IMR-90 (cell line): Measurements from ENCODE around the gene CTAG1B. TPM values are rescaled to one million over a fixed set of nuclear protein-coding genes. Genes with fewer than 3 reads are reported as not detected.
"Not testable (repeated sequence)": the region's sequence is repeated elsewhere in the genome, so short reads cannot be mapped to it uniquely, and the experiment has no call there.

Experiments used
- ATAC-seq: fragments of 200-7000 bp; cut with Tn5 transposase; 2 replicates; pipeline ENCODE4 v1.9.1; 2020; ENCODE audit warnings: low read depth, mild to moderate bottlenecking, moderate library complexity
- BruUV-seq: library from RNA; stranded (reverse); fragments of 400-500 nt; replicated peaks from 2 replicates; lab custom pipeline; 2021; lab: Mats Ljungman, UMichigan
- CTCF ChIA-PET: fragments of 300-600 bp; formaldehyde crosslinking; extraction: SDS; loops from one replicate; lab custom pipeline; 2021; ENCODE audit warnings: antibody characterized with exemption; lab: Yijun Ruan, JAX
- POLR2A ChIA-PET: fragments of 300-600 bp; sonication (Branson Sonifier 250); formaldehyde crosslinking; loops from one replicate; lab custom pipeline; 2022; ENCODE audit warnings: antibody characterized with exemption; ENCODE audit not compliant: unreplicated experiment; lab: Charles Lee
- DNase-seq: peaks from one replicate; pipeline ENCODE4 v3.0.0; 2013
- H2AFZ ChIP-seq: replicated peaks from 2 replicates; pipeline ENCODE3; 2013; ENCODE audit warnings: low read length, mild to moderate bottlenecking; ENCODE audit not compliant: poor library complexity
- H2AK5ac ChIP-seq: 2 replicates; pipeline ENCODE4 v1.6.1; 2013; ENCODE audit warnings: low read depth, low read length, inconsistent platforms
- H2AK9ac ChIP-seq: replicated peaks from 2 replicates; pipeline ENCODE3; 2013; ENCODE audit warnings: mild to moderate bottlenecking, low read depth, low read length, moderate library complexity; ENCODE audit not compliant: poor library complexity
- H2BK120ac ChIP-seq: 2 replicates; pipeline ENCODE4 v1.6.1; 2013; ENCODE audit warnings: low read depth, low read length, inconsistent platforms
- H2BK15ac ChIP-seq: 3 replicates; pipeline ENCODE4 v1.6.1; 2013; ENCODE audit warnings: low read depth, low read length, inconsistent platforms
- H2BK20ac ChIP-seq: 2 replicates; pipeline ENCODE4 v1.6.1; 2013; ENCODE audit warnings: low read depth, mild to moderate bottlenecking, inconsistent platforms, low read length, moderate library complexity
- H2BK5ac ChIP-seq: 2 replicates; pipeline ENCODE4 v1.6.1; 2013; ENCODE audit warnings: mild to moderate bottlenecking, low read depth, low read length, inconsistent platforms; ENCODE audit not compliant: poor library complexity, severe bottlenecking
- H3K14ac ChIP-seq: replicated peaks from 2 replicates; pipeline ENCODE4 v1.6.1; 2013; ENCODE audit warnings: low read depth, low read length, inconsistent platforms
- H3K18ac ChIP-seq: 2 replicates; pipeline ENCODE4 v1.6.1; 2013; ENCODE audit warnings: low read depth, low read length, control low read depth
- H3K23ac ChIP-seq: 2 replicates; pipeline ENCODE4 v1.6.1; 2013; ENCODE audit warnings: low read depth, low read length, inconsistent platforms
- H3K27ac ChIP-seq: 2 replicates; pipeline ENCODE4 v1.5.1; 2013; ENCODE audit warnings: mild to moderate bottlenecking, control low read depth, low read length; ENCODE audit not compliant: insufficient read depth
- H3K27me3 ChIP-seq: 2 replicates; pipeline ENCODE4 v1.6.1; 2013; ENCODE audit warnings: low read length; ENCODE audit not compliant: control insufficient read depth, insufficient read depth
- H3K36me3 ChIP-seq: 2 replicates; pipeline ENCODE4 v1.6.1; 2013; ENCODE audit warnings: low read length, mixed read lengths; ENCODE audit not compliant: control insufficient read depth, insufficient read depth
- H3K4ac ChIP-seq: 2 replicates; pipeline ENCODE4 v1.6.1; 2013; ENCODE audit warnings: low read depth, low read length, inconsistent platforms
- H3K4me1 ChIP-seq: 2 replicates; pipeline ENCODE4 v1.6.1; 2013; ENCODE audit warnings: low read length, mixed read lengths; ENCODE audit not compliant: control insufficient read depth, insufficient read depth
- H3K4me2 ChIP-seq: 2 replicates; pipeline ENCODE4 v1.6.1; 2013; ENCODE audit warnings: low read depth, mild to moderate bottlenecking, control low read depth, low read length, moderate library complexity
- H3K4me3 ChIP-seq: 2 replicates; pipeline ENCODE4 v1.5.1; 2013; ENCODE audit warnings: low read depth, mild to moderate bottlenecking, control low read depth, low read length, moderate library complexity; ENCODE audit not compliant: insufficient read depth
- H3K56ac ChIP-seq: 2 replicates; pipeline ENCODE4 v1.6.1; 2013; ENCODE audit warnings: low read length, inconsistent platforms; ENCODE audit not compliant: insufficient read depth; ENCODE audit errors: extremely low read depth
- H3K79me1 ChIP-seq, 2 experiments: 2 replicates each; pipeline ENCODE4 v1.6.1; 2013; ENCODE audit warnings: low read length in 2 of 2, inconsistent platforms in 1 of 2, low read depth in 1 of 2
- H3K9ac ChIP-seq: 2 replicates; pipeline ENCODE4 v1.6.1; 2013; ENCODE audit warnings: low read depth, low read length, control low read depth
- H3K9me1 ChIP-seq: 2 replicates; pipeline ENCODE4 v1.6.1; 2013; ENCODE audit warnings: low read length, inconsistent platforms; ENCODE audit not compliant: insufficient read depth
- H3K9me3 ChIP-seq: 2 replicates; pipeline ENCODE4 v1.6.1; 2013; ENCODE audit warnings: low read length; ENCODE audit not compliant: control insufficient read depth, insufficient read depth
- H4K20me1 ChIP-seq: 2 replicates; pipeline ENCODE4 v1.6.1; 2013; ENCODE audit warnings: low read length, inconsistent platforms; ENCODE audit not compliant: insufficient read depth
- H4K5ac ChIP-seq: 2 replicates; pipeline ENCODE4 v1.6.1; 2013; ENCODE audit warnings: mild to moderate bottlenecking, low read depth, low read length, control low read depth
- H4K8ac ChIP-seq, 2 experiments: 2 replicates each; pipeline ENCODE4 v1.6.1; 2013; ENCODE audit warnings: low read depth in 2 of 2, low read length in 2 of 2, control low read depth in 1 of 2, inconsistent platforms in 1 of 2
- H4K91ac ChIP-seq: 2 replicates; pipeline ENCODE4 v1.6.1; 2013; ENCODE audit warnings: low read depth, low read length, inconsistent platforms; ENCODE audit not compliant: insufficient read depth
- WGBS, 2 experiments: methylation state at CpG; one replicate each; pipeline versions ENCODE4 v1.1.5 to v1.1.7; 2013; ENCODE audit warnings: missing lambda C conversion rate in 2 of 2; ENCODE audit not compliant: insufficient read length in 1 of 2; ENCODE audit errors: extremely low coverage in 2 of 2; 5-methylcytosine and 5-hydroxymethylcytosine counted together
- dilution Hi-C: fragments of 300-500 bp; cut with HindIII; formaldehyde crosslinking; loops from one replicate; pipeline ENCODE4 v1.14.3; 2018; ENCODE audit warnings: low sequenced_read_pairs; ENCODE audit not compliant: unreplicated experiment
- in situ Hi-C: fragments of 300-500 bp; cut with MboI; formaldehyde crosslinking; loops from 3 replicates; pipeline ENCODE4 v1.14.3; 2019; ENCODE audit warnings: low sequenced_read_pairs, inconsistent platforms, mixed read lengths
- intact Hi-C: fragments of 100-400 bp; cut with micrococcal nuclease; formaldehyde crosslinking; loops from 2 replicates; pipeline ENCODE4 v1.10.0; 2022
- polyA plus RNA-seq, 3 experiments: library from polyadenylated mRNA; depleted of rRNA; stranded (reverse); fragments of >200 nt; gene quantifications; 2 replicates each; pipeline ENCODE4 v1.2.3, GENCODE V29; 2012; ENCODE audit warnings: low replicate concordance in 1 of 3
- total RNA-seq: library from RNA; depleted of rRNA; stranded (reverse); fragments of >200 nt; gene quantifications from 2 replicates; pipeline ENCODE4 v1.2.3, GENCODE V29; 2012

The CTAG1B gene
- total and polyA plus RNA-seq, 2 of the 4 experiments (the other 2 are of a cell fraction) = not detected

- H3K79me1 ChIP-seq, H2BK120ac ChIP-seq, H2AK5ac ChIP-seq, H2BK20ac ChIP-seq, in situ Hi-C loops, H2AK9ac ChIP-seq, H3K9me1 ChIP-seq, H3K9ac ChIP-seq, H4K8ac ChIP-seq, dilution Hi-C loops, H4K20me1 ChIP-seq, intact Hi-C loops, H2BK15ac ChIP-seq, POLR2A ChIA-PET, H4K91ac ChIP-seq, H3K56ac ChIP-seq, H3K9me3 ChIP-seq, BruUV-seq, H3K23ac ChIP-seq, H3K18ac ChIP-seq, H3K14ac ChIP-seq, CTCF ChIA-PET, H2AFZ ChIP-seq, H3K4me1 ChIP-seq, H3K4ac ChIP-seq, H3K4me2 ChIP-seq, DNase-seq, H4K5ac ChIP-seq, H2BK5ac ChIP-seq, H3K27me3 ChIP-seq, H3K27ac ChIP-seq, H3K36me3 ChIP-seq, H3K4me3 ChIP-seq: not testable (repeated sequence)
- no CpG with 5 or more reads among the region's 10 CpGs for WGBS, 2 experiments
- ATAC-seq = peak; percentile 61
Observed at GRCh38 chrX:154641740-154642139, 22.7 kb upstream of the CTAG1B start.

GRCh38 chrX:154633661-154634060 lies 14.6 kb upstream of the CTAG1B start:
- H4K20me1 ChIP-seq, H4K8ac ChIP-seq, H4K91ac ChIP-seq, CTCF ChIA-PET, H3K4me3 ChIP-seq, in situ Hi-C loops, H3K36me3 ChIP-seq, H2AK5ac ChIP-seq, H2BK20ac ChIP-seq, H3K4me2 ChIP-seq, dilution Hi-C loops, H3K23ac ChIP-seq, H2BK5ac ChIP-seq, H3K9me1 ChIP-seq, H2BK15ac ChIP-seq, H3K4ac ChIP-seq, H3K27ac ChIP-seq, H3K18ac ChIP-seq, BruUV-seq, H2BK120ac ChIP-seq, H3K9ac ChIP-seq, H3K4me1 ChIP-seq, H3K14ac ChIP-seq, H3K79me1 ChIP-seq, H4K5ac ChIP-seq, H3K27me3 ChIP-seq, POLR2A ChIA-PET, intact Hi-C loops, H3K56ac ChIP-seq, H2AK9ac ChIP-seq, H2AFZ ChIP-seq, DNase-seq, H3K9me3 ChIP-seq: not testable (repeated sequence)
- WGBS, 2 experiments = no CpG with 5 or more reads among the region's 11 CpGs
- 0 out of 2 replicates have a peak, but pooled peaks have one; percentile 48 for ATAC-seq
